GM12864 (cell line): ENCODE data around the gene PRKD1.

ENCODE experiments used
- DNase-seq: peaks from one replicate; pipeline ENCODE4 v3.0.0-alpha.2; 2011; ENCODE audit warnings: low read depth
- H3K4me3 ChIP-seq: 2 replicates; pipeline ENCODE4 v1.5.1; 2011; ENCODE audit warnings: mild to moderate bottlenecking, low read depth, low read length, control low read depth
- TF ChIP-seq, protein P1 (sequence below): IDR thresholded peaks from 2 replicates; pipeline ENCODE4 v1.5.1; 2011; ENCODE audit warnings: low read depth, mild to moderate bottlenecking, moderate library complexity, low read length, control low read depth, inconsistent platforms; ENCODE audit errors: missing control alignments

PRKD1 gene

DNA sequence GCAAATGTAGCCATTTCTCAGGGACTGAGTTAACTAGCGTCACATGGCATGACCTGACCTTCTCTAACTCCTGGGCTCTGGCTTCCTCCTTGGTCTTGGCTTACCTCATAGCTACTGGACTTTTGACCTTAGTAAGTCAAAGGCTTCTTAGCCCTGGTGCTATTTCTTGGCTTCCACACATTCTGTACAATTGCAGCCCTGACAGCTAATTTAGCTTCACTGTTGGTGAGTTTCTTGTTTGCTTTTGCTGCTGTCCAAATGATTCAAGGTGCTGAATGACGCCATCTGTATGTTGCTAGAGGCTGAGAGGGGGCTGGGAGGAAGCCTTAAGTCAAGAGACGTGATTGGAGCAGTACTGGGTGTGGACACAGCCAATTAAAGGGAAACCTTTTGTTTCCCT, 202.7 kb downstream of the PRKD1 start:
- TF ChIP-seq, protein P1, sequence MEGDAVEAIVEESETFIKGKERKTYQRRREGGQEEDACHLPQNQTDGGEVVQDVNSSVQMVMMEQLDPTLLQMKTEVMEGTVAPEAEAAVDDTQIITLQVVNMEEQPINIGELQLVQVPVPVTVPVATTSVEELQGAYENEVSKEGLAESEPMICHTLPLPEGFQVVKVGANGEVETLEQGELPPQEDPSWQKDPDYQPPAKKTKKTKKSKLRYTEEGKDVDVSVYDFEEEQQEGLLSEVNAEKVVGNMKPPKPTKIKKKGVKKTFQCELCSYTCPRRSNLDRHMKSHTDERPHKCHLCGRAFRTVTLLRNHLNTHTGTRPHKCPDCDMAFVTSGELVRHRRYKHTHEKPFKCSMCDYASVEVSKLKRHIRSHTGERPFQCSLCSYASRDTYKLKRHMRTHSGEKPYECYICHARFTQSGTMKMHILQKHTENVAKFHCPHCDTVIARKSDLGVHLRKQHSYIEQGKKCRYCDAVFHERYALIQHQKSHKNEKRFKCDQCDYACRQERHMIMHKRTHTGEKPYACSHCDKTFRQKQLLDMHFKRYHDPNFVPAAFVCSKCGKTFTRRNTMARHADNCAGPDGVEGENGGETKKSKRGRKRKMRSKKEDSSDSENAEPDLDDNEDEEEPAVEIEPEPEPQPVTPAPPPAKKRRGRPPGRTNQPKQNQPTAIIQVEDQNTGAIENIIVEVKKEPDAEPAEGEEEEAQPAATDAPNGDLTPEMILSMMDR, result no peak
- DNase-seq, result no peak

DNA sequence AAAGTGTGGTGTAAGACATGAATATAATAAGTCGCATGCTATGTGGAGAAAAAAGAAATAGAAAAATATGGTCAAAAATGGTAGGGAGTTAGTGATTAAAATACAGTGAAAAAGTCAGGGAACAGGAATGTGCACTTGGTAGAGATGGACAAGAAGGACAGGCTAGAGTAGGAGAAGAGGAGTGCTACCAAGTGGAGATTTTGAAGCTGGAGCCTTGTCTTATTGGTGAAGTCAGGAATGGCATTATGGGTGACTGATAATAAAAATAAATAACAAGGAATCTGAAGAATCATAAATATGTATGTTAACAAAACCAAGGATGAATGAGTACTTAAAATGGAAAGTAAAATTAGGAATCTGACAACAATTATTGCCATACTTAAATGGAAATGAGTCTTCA, 204.8 kb downstream of the PRKD1 start:
- TF ChIP-seq, protein P1, result no peak

More for the DNA sequence above, 202.7 kb downstream of the PRKD1 start:
- H3K4me3 ChIP-seq, result no peak overlapping the region

DNA sequence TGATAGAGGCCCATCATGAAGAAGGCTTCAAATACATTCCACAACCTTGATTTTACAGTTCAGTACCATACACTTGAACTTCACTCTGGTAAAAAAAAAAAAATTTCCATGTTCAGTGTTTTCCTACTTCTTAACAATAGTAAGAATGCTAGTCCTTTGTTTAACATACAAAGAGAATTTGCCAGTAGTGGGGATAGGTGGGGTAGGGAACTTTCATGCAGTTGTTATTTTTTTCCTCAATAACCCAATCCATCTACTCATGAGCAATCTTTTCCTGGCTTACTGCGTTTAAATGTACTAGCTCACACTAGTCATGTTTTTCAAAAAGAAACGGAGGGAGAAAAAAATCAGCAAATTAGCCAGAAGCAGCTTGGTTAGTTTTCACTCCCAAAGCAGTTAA, 206.1 kb downstream of the PRKD1 start:
- no peak for DNase-seq
- TF ChIP-seq, protein P1, result no peak

More for the DNA sequence above, 204.8 kb downstream of the PRKD1 start:
- H3K4me3 ChIP-seq, result no peak overlapping the region
- DNase-seq, result no peak

DNA sequence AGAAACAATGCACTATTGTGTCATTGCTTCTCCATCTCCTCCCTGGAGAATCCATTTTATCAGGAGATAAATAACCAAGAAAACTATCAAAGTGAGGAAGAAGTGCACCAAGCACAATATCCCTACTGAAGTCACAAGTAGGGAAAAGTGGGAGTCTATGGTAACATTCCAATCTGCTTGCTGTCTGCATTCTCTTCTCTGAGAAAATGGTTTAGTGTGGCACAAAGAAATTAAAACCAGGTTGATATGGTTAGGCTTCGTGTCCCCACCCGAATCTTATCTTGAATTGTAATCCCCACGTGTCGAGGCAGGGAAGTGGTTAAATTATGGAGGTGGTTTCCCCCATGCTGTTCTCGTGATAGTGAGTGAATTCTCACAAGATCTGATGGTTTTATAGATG, 209.7 kb downstream of the PRKD1 start:
- H3K4me3 ChIP-seq, result no peak overlapping the region
- no peak for DNase-seq
- TF ChIP-seq, protein P1, result no peak

More for the DNA sequence above, 206.1 kb downstream of the PRKD1 start:
- H3K4me3 ChIP-seq, result no peak overlapping the region

DNA sequence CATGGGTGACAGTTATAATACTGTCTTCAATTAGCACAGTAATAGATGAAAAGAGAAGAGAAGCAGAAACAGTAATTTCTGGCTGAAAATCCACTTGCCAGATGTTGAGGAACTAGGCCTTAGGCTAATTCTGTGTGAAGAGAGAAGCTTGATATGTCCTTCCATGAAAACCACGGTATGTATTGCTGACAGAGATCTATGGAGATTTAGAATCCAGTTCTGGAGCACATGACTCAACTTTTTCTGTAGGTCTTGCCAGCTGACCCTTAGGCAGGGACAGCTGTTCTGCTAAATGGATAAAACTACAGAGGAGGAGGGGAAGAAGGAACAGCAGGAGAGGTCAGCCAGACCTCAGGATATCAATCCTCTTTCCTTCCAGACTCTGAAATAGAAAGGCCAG, 211.5 kb downstream of the PRKD1 start:
- DNase-seq, result no peak
- TF ChIP-seq, protein P1, result no peak
- no peak overlapping the region for H3K4me3 ChIP-seq

DNA sequence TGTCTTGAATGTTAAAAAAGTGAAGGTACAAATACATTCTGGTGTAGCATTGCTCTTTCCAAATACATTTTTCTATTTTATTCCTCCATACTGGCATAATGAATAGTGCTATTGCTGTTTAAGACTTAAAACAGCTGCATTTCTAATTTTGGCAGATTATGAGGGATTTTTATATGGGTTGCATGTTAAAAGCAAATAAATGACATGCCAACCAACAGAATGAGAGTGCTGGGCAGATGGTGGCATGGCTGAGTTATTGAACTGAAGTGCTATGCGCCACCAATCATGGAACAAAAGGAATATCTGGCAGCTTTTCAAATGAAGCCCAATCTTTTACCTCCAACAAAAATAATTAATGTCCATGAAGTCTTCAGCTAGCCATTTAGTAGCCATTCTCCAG, 215.0 kb downstream of the PRKD1 start:
- no peak overlapping the region for H3K4me3 ChIP-seq
- TF ChIP-seq, protein P1, result no peak
- no peak for DNase-seq

DNA sequence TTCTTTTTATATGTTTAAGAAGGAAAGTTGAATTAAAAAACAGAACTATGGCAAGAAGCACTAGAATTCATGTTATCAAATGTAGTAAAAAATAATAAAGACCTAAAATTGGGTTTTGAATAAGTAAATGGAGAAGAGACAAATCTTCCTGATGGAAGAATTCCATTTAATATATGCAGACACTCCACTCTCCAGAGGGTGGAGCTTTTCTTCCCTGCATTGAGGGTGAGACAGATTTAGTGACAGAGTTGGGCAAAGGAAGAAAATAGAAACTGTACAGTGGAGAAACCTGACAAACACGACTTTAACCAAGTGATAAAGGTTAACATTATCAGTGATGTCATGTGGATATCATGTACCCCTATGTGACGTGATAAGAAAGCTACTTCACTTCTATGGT, 217.6 kb downstream of the PRKD1 start:
- no peak for DNase-seq
- TF ChIP-seq, protein P1, result no peak
- H3K4me3 ChIP-seq, result no peak overlapping the region
